ENCODE data around the gene RAP1B. TPM values are rescaled to one million over a fixed set of nuclear protein-coding genes. Genes with fewer than 3 reads are reported as not detected.

Gene RAP1B
- polyA plus RNA-seq, 1 donor (not counting 4 experiments of a cell fraction or from before 2014, with no cell fraction given): 274 TPM

- dilution Hi-C loops (cut with MboI; ENCODE audit: extremely low pct_ligation_motif_present, low sequenced_read_pairs): no loop called here
Observed at GRCh38 chr12:68611806-68612160, 1.1 kb downstream of the RAP1B start.

DNA sequence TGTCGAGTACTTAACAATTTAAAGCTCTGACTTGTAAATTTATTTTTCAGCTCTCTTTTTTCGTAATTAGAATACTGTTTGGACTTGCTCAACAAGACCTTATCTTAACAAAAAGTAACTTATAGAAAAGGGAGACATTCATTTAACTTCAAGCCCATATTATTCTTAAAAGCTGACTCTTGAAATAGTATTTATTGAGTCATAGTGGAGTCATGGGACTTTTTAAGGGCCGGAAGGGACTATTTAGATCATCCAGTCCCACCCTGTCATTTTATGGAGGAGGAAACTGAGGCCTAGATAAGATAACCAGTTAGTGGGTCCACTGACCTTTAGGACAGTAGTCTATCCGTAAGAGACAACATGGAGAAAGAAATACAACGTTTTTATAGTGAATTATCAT lies 1.5 kb downstream of the RAP1B start:
- Histone ChIP-seq H3K4me1 (ENCODE audit: control insufficient read depth, extremely low read depth, insufficient read depth, low read length) (peaks cover 36% of the 10 kb centered on the region), H4K20me1 (ENCODE audit: control insufficient read depth, extremely low read depth, insufficient read depth, low read length) (peaks cover 19% of the 10 kb centered on the region)
- dilution Hi-C loops (cut with MboI; ENCODE audit: extremely low pct_ligation_motif_present, low sequenced_read_pairs): no loop called here

More at GRCh38 chr12:68611806-68612160, 1.1 kb downstream of the RAP1B start:
- H4K20me1 ChIP-seq (ENCODE audit: control insufficient read depth, extremely low read depth, insufficient read depth, low read length): peaks cover 19% of the 10 kb centered on the region
- peak overlapping the region; percentile 93 for H3K27ac ChIP-seq (ENCODE audit: control insufficient read depth, insufficient read depth, low read length)
- no peak for TF ChIP-seq EZH2 (IDR thresholded peaks at IDR 0.05; ENCODE audit: low read length)
- TF ChIP-seq CTCF (optimal IDR thresholded peaks at IDR 0.05 in 1 of 3, IDR thresholded peaks at IDR 0.05 in 1 of 3, conservative IDR thresholded peaks at IDR 0.05 in 1 of 3; ENCODE audit: extremely low read depth in 1 of 3, insufficient read depth in 2 of 3, low read length in 3 of 3): no peak
- peaks cover 58% of the 10 kb centered on the region for H3K79me2 ChIP-seq (ENCODE audit: control insufficient read depth, insufficient read depth, low read length)
- peaks cover 3% of the 10 kb centered on the region for H3K9me1 ChIP-seq (ENCODE audit: control insufficient read depth, extremely low read depth, insufficient read depth, low read length)
- no peak for FAIRE-seq
- H3K4me2 ChIP-seq (ENCODE audit: control insufficient read depth, extremely low read depth, insufficient read depth, low read depth, low read length): peak overlapping the region; percentile 82
- H3K4me1 ChIP-seq (ENCODE audit: control insufficient read depth, extremely low read depth, insufficient read depth, low read length): peaks cover 32% of the 10 kb centered on the region
- H3K9ac ChIP-seq (ENCODE audit: control insufficient read depth, extremely low read depth, insufficient read depth, low read length): peak overlapping the region; percentile 89
- no peaks in the 10 kb centered on the region for H3K27me3 ChIP-seq (ENCODE audit: control insufficient read depth, extremely low read depth, insufficient read depth, low read length)
- DNase-seq (ENCODE audit: low read depth, low spot score): no peak
- H3K36me3 ChIP-seq (ENCODE audit: control insufficient read depth in 2 of 2, extremely low read depth in 1 of 2, insufficient read depth in 2 of 2, low read length in 2 of 2): peaks cover 2 to 11% of the 10 kb centered on the region in 2 experiments
- peak overlapping the region; percentile 64 to 76 (median 71) for H3K4me3 ChIP-seq (ENCODE audit: control insufficient read depth in 2 of 3, extremely low read depth in 1 of 3, insufficient read depth in 2 of 3, low read depth in 1 of 3, low read length in 3 of 3)
- no peak overlapping the region for H2AFZ ChIP-seq (ENCODE audit: control insufficient read depth, low read length)
- no peaks in the 10 kb centered on the region for H3K9me3 ChIP-seq (ENCODE audit: control insufficient read depth, low read depth, low read length)

More for the DNA sequence above, 1.5 kb downstream of the RAP1B start:
- H3K36me3 ChIP-seq (ENCODE audit: control insufficient read depth in 2 of 2, extremely low read depth in 1 of 2, insufficient read depth in 2 of 2, low read length in 2 of 2): peaks cover 2 to 11% of the 10 kb centered on the region in 2 experiments
- peaks cover 62% of the 10 kb centered on the region for H3K79me2 ChIP-seq (ENCODE audit: control insufficient read depth, insufficient read depth, low read length)
- H2AFZ ChIP-seq (ENCODE audit: control insufficient read depth, low read length): no peak overlapping the region
- FAIRE-seq (no peak), DNase-seq (ENCODE audit: low read depth, low spot score) (no peak)
- no peaks in the 10 kb centered on the region for H3K9me3 ChIP-seq (ENCODE audit: control insufficient read depth, low read depth, low read length)
- TF ChIP-seq CTCF (optimal IDR thresholded peaks at IDR 0.05 in 1 of 3, IDR thresholded peaks at IDR 0.05 in 1 of 3, conservative IDR thresholded peaks at IDR 0.05 in 1 of 3; ENCODE audit: extremely low read depth in 1 of 3, insufficient read depth in 2 of 3, low read length in 3 of 3) (no peak), EZH2 (IDR thresholded peaks at IDR 0.05; ENCODE audit: low read length) (no peak)
- H3K4me3 ChIP-seq (ENCODE audit: control insufficient read depth in 2 of 3, extremely low read depth in 1 of 3, insufficient read depth in 2 of 3, low read depth in 1 of 3, low read length in 3 of 3): peak overlapping the region; percentile 64 to 76 (median 71)
- H3K27ac ChIP-seq (ENCODE audit: control insufficient read depth, insufficient read depth, low read length): peak overlapping the region; percentile 93
- peak overlapping the region; percentile 82 for H3K4me2 ChIP-seq (ENCODE audit: control insufficient read depth, extremely low read depth, insufficient read depth, low read depth, low read length)
- peaks cover 3% of the 10 kb centered on the region for H3K9me1 ChIP-seq (ENCODE audit: control insufficient read depth, extremely low read depth, insufficient read depth, low read length)
- no peaks in the 10 kb centered on the region for H3K27me3 ChIP-seq (ENCODE audit: control insufficient read depth, extremely low read depth, insufficient read depth, low read length)
- H3K9ac ChIP-seq (ENCODE audit: control insufficient read depth, extremely low read depth, insufficient read depth, low read length): peak overlapping the region; percentile 89
